HG03095 (cell line): Measurements from ENCODE around the gene MUC20.

Experiments
- ATAC-seq: cut with Tn5 transposase; IDR thresholded peaks from one replicate; pipeline ENCODE4 v1.9.1; 2021; ENCODE audit warnings: moderate library complexity; ENCODE audit not compliant: unreplicated experiment

Gene MUC20

GRCh38 chr3:195754141-195754540 lies 33.4 kb downstream of the MUC20 start:
- no peak for ATAC-seq

GRCh38 chr3:195754906-195755305 lies 34.1 kb downstream of the MUC20 start:
- ATAC-seq: no peak

- no peak for ATAC-seq
Measured at GRCh38 chr3:195755391-195755790, 34.6 kb downstream of the MUC20 start.

- ATAC-seq: no peak
Measured at GRCh38 chr3:195755791-195756676, 35.3 kb downstream of the MUC20 start.

- ATAC-seq: no peak
Measured at GRCh38 chr3:195757438-195757770, 36.6 kb downstream of the MUC20 start.

- no peak for ATAC-seq
Measured at GRCh38 chr3:195757827-195758226, 37.0 kb downstream of the MUC20 start.

GRCh38 chr3:195758721-195759353 lies 38.1 kb downstream of the MUC20 start:
- no peak for ATAC-seq

- ATAC-seq: no peak
Measured at GRCh38 chr3:195760345-195761122, 39.8 kb downstream of the MUC20 start.

GRCh38 chr3:195761123-195761566 lies 40.4 kb downstream of the MUC20 start:
- ATAC-seq: no peak

- no peak for ATAC-seq
Measured at GRCh38 chr3:195761567-195762248, 40.9 kb downstream of the MUC20 start.

GRCh38 chr3:195762249-195762585 lies 41.4 kb downstream of the MUC20 start:
- no peak for ATAC-seq

GRCh38 chr3:195762611-195763010 lies 41.8 kb downstream of the MUC20 start:
- no peak for ATAC-seq

- no peak for ATAC-seq
Measured at GRCh38 chr3:195763076-195763830, 42.5 kb downstream of the MUC20 start.

- ATAC-seq: no peak
Measured at GRCh38 chr3:195763843-195764825, 43.4 kb downstream of the MUC20 start.

GRCh38 chr3:195764961-195765706 lies 44.4 kb downstream of the MUC20 start:
- ATAC-seq: no peak

GRCh38 chr3:195766671-195767070 lies 45.9 kb downstream of the MUC20 start:
- ATAC-seq: no peak

GRCh38 chr3:195767792-195768191 lies 47.0 kb downstream of the MUC20 start:
- no peak for ATAC-seq

- no peak for ATAC-seq
Measured at GRCh38 chr3:195768414-195768813, 47.6 kb downstream of the MUC20 start.
